HG03469 (cell line): Measurements from ENCODE around the gene XRCC6.
"Not testable (repeated sequence)": the region's sequence is repeated elsewhere in the genome, so short reads cannot be mapped to it uniquely, and the experiment has no call there.

Source experiments
- ATAC-seq: cut with Tn5 transposase; IDR thresholded peaks from one replicate; pipeline ENCODE4 v1.9.1; 2021; ENCODE audit warnings: mild to moderate bottlenecking, moderate library complexity, moderate number of reproducible peaks; ENCODE audit not compliant: unreplicated experiment

Gene XRCC6

GRCh38 chr22:41598081-41598480 lies 23.0 kb upstream of the XRCC6 start:
- no peak for ATAC-seq

- no peak for ATAC-seq
Measured at GRCh38 chr22:41598891-41599635, 22.0 kb upstream of the XRCC6 start.

DNA sequence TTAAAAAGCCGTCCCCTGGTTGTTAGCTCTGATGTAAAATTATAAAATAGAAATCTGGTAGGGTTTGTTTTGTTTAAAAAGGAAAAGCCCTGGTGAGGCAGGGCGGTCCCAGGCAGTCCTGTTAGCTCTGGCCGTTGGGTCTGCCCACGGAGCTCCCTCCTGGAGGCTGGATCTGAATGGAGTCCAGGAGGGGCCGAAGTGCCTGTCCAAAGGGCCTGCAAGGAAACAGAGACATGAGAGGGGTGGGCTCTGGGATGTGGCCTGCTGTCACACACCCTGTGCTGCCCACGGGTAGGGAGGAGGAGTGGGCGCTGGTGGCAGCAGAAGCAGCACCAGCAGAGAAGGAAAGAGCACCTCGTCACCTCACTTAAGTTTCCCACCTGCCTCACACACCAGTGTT lies 20.1 kb upstream of the XRCC6 start:
- ATAC-seq = no peak

DNA sequence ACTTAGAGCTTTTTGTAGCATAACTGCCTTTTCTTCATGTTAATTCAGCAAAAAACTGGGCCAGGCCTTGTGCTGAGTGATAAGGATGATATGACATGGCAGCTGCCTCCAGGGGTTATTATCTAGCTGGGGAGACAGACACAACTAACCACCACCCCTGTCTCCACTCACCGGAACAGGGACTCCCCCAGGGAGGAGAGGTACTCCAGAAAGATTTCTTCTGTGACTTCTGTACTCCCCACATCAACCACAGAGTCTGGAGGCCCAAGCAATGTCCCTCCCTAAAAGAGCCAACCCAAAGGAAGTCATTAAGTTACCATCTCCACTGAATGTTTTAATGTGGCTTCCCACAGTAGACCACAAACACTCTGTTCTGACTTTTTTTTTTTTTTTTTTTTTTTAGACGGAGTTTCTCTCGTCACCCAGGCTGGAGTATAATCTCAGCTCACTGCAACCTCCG lies 17.2 kb upstream of the XRCC6 start:
- ATAC-seq = no peak

DNA sequence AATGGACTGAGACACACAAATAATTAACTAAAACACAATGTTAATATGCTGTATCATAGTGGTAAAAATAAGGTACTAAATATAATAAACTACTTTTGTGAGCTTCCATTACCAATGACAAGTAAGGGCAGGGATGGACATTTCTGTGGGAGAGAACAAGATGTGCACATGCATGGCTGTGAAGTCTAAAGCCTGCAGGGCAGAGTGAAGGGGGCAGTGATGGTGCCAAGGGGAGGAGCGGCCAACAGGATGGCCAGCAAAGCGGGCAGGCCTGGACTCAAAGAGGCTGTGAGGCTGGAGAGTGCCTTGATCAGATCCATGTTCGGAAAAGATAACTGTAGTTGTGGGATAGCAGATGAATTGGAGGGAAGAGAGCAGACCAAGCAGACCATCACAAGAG lies 12.7 kb upstream of the XRCC6 start:
- ATAC-seq = no peak

GRCh38 chr22:41612603-41613306 lies 8.3 kb upstream of the XRCC6 start:
- no peak for ATAC-seq

DNA sequence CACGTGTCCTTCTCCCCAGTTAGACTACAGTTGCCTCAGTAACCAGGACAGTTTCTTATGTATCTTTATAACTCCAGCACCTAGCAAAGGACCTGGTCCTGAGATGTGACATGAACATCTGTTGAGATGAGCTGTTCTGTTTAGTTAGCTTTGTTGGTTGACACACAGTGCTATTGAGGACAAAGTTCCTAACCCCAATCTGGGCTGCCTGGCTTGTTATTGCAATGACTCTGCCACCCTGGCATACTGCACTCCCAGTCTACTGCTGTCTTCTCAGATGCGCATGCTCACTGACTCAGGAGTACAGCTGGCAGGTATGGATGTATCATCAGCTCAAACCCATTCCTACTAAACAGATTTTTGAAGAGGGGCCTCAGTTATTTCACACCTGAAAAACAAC lies 7.6 kb upstream of the XRCC6 start:
- ATAC-seq = no peak

- no peak for ATAC-seq
Measured at GRCh38 chr22:41619979-41620588, 1.0 kb upstream of the XRCC6 start.

DNA sequence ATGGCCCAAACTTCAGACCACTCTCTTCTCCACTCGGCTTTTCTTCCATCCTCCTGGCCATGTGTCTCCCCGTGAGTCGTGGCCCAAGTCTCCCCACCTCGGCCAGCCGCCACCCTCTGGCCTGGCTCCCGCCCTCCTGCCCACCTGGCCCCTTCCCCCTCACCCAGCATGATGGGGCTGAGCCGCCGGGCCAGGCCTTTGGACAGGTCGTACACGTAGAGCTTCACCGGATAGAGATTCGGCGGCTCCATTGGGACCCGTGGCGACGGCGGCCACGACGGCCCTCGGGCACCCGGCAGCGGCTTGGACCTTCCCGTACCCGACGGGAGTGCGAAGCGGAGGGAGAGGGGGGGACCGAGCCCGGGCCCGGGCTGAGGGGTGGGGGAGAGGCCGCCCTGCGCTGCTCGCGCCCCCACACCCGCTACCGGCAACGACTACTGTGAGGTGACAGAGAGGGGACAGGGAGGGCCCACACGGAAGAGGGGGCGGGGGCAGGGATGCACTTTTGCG lies 451 bp upstream of the XRCC6 start, which contains the start of gene DESI1:
Gene DESI1 (minus strand): TSS at position 455 of the 510 bp plus-strand sequence. CDS start 204 bp downstream, at position 251.
- ATAC-seq = no peak

DNA sequence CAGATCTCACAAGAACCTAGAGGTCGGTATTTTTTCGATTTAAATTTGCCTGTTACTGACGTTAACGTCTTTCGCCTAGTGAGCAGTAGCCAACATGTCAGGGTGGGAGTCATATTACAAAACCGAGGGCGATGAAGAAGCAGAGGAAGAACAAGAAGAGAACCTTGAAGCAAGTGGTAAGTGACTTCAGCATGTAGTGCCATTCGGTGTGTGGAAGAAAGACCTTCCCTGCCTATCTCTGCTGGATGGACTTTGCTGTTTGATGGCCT lies 750 bp downstream of the XRCC6 start:
- ATAC-seq = no peak

DNA sequence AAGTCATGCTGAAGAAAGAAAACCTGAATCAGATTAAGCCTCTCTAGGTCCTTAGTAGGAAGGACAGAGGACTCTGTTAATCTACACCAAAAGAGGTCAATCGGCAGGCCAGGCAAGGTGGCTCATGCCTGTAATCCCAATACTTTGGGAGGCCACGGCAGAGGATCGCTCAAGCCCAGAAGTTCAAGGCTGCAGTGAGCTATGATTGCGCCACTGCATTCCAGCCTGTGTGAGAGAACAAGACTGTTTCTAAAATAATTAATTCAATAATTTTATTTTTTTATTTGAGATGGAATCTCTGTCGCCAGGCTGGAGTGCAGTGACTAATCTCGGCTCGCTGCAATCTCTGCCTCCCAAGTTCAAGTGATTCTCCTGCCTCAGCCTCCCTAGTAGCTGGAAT lies 4.5 kb downstream of the XRCC6 start:
- ATAC-seq = no peak

- not testable (repeated sequence) for ATAC-seq
Measured at GRCh38 chr22:41631115-41631514, 10.0 kb downstream of the XRCC6 start.

DNA sequence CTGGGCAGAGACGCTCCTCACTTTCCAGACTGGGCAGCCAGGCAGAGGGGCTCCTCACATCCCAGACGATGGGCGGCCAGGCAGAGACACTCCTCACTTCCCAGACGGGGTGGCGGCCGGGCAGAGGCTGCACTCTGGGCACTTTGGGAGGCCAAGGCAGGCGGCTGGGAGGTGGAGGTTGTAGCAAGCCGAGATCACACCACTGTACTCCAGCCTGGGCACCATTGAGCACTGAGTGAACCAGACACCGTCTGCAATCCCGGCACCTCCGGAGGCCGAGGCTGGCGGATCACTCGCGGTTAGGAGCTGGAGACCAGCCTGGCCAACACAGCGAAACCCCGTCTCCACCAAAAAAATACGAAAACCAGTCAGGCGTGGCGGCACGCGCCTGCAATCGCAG lies 10.5 kb downstream of the XRCC6 start:
- ATAC-seq = not testable (repeated sequence)

GRCh38 chr22:41634610-41635009 lies 13.5 kb downstream of the XRCC6 start:
- not testable (repeated sequence) for ATAC-seq

GRCh38 chr22:41636467-41636866 lies 15.4 kb downstream of the XRCC6 start:
- ATAC-seq = no peak

GRCh38 chr22:41637623-41638022 lies 16.5 kb downstream of the XRCC6 start:
- not testable (repeated sequence) for ATAC-seq

GRCh38 chr22:41638124-41638523 lies 17.0 kb downstream of the XRCC6 start:
- no peak for ATAC-seq

- no peak for ATAC-seq
Measured at GRCh38 chr22:41638748-41639147, 17.7 kb downstream of the XRCC6 start.

DNA sequence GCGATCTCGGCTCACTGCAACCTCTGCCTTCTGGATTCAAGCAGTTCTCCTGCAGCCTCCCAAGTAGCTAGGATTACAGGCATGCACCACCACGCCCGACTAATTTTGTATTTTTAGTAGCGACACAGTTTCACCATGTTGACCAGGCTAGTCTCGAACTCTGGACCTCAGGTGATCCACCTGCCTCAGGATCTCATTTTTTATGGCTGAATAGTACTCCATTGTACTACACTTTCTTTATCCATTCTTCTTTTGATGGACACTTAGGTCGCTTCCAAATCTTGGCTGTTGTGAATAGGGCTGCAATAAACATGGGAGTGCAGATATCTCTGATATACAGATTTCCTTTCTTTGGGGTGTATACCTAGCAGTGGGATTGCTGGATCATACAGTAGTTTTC lies 20.8 kb downstream of the XRCC6 start:
- ATAC-seq = no peak

GRCh38 chr22:41642331-41643110 lies 21.4 kb downstream of the XRCC6 start:
- no peak for ATAC-seq

GRCh38 chr22:41647771-41648170 lies 26.7 kb downstream of the XRCC6 start:
- ATAC-seq = no peak
